ENCODE data around the gene MVD. TPM values are rescaled to one million over a fixed set of nuclear protein-coding genes. Genes with fewer than 3 reads are reported as not detected.

The MVD gene
- polyA plus RNA-seq, 1 donor (not counting 4 experiments of a cell fraction or from before 2014, with no cell fraction given) = 59.6 TPM

GRCh38 chr16:88697116-88697830, 34.4 kb upstream of the MVD start:
- no peak overlapping the region for H2AFZ ChIP-seq (ENCODE audit: control insufficient read depth, low read length)
- peaks cover 2 to 4% of the 10 kb centered on the region in 2 experiments for H3K36me3 ChIP-seq (ENCODE audit: control insufficient read depth in 2 of 2, extremely low read depth in 1 of 2, insufficient read depth in 2 of 2, low read length in 2 of 2)
- FAIRE-seq (no peak), DNase-seq (ENCODE audit: low read depth, low spot score) (no peak)
- H3K4me3 ChIP-seq (ENCODE audit: control insufficient read depth in 2 of 3, extremely low read depth in 1 of 3, insufficient read depth in 2 of 3, low read depth in 1 of 3, low read length in 3 of 3) = no peak overlapping the region
- no peak for TF ChIP-seq CTCF (optimal IDR thresholded peaks at IDR 0.05 in 1 of 3, IDR thresholded peaks at IDR 0.05 in 1 of 3, conservative IDR thresholded peaks at IDR 0.05 in 1 of 3; ENCODE audit: extremely low read depth in 1 of 3, insufficient read depth in 2 of 3, low read length in 3 of 3)
- no peak for TF ChIP-seq EZH2 (IDR thresholded peaks at IDR 0.05; ENCODE audit: low read length)
- no peaks in the 10 kb centered on the region for H3K4me1 ChIP-seq (ENCODE audit: control insufficient read depth, extremely low read depth, insufficient read depth, low read length)
- no peaks in the 10 kb centered on the region for H3K79me2 ChIP-seq (ENCODE audit: control insufficient read depth, insufficient read depth, low read length)
- H3K27ac ChIP-seq (ENCODE audit: control insufficient read depth, insufficient read depth, low read length) = no peak overlapping the region
- H3K9me1 ChIP-seq (ENCODE audit: control insufficient read depth, extremely low read depth, insufficient read depth, low read length) = no peaks in the 10 kb centered on the region
- dilution Hi-C loops (cut with MboI; ENCODE audit: extremely low pct_ligation_motif_present, low sequenced_read_pairs) = no loop called here
- H3K9ac ChIP-seq (ENCODE audit: control insufficient read depth, extremely low read depth, insufficient read depth, low read length) = no peak overlapping the region
- H3K4me2 ChIP-seq (ENCODE audit: control insufficient read depth, extremely low read depth, insufficient read depth, low read depth, low read length) = no peak overlapping the region
- peaks cover 26% of the 10 kb centered on the region for H3K27me3 ChIP-seq (ENCODE audit: control insufficient read depth, extremely low read depth, insufficient read depth, low read length)
- H4K20me1 ChIP-seq (ENCODE audit: control insufficient read depth, extremely low read depth, insufficient read depth, low read length) = no peaks in the 10 kb centered on the region
- H3K9me3 ChIP-seq (ENCODE audit: control insufficient read depth, low read depth, low read length) = no peaks in the 10 kb centered on the region

GRCh38 chr16:88696441-88696840, 33.5 kb upstream of the MVD start:
- Histone ChIP-seq H3K4me2 (ENCODE audit: control insufficient read depth, extremely low read depth, insufficient read depth, low read depth, low read length) (no peak overlapping the region), H3K36me3 (ENCODE audit: control insufficient read depth in 2 of 2, extremely low read depth in 1 of 2, insufficient read depth in 2 of 2, low read length in 2 of 2) (peaks cover 2 to 4% of the 10 kb centered on the region in 2 experiments), H3K4me3 (ENCODE audit: control insufficient read depth in 2 of 3, extremely low read depth in 1 of 3, insufficient read depth in 2 of 3, low read depth in 1 of 3, low read length in 3 of 3) (no peak overlapping the region), H3K27me3 (ENCODE audit: control insufficient read depth, extremely low read depth, insufficient read depth, low read length) (peaks cover 30% of the 10 kb centered on the region), H3K9me1 (ENCODE audit: control insufficient read depth, extremely low read depth, insufficient read depth, low read length) (no peaks in the 10 kb centered on the region), H3K9me3 (ENCODE audit: control insufficient read depth, low read depth, low read length) (no peaks in the 10 kb centered on the region), H4K20me1 (ENCODE audit: control insufficient read depth, extremely low read depth, insufficient read depth, low read length) (no peaks in the 10 kb centered on the region), H2AFZ (ENCODE audit: control insufficient read depth, low read length) (no peak overlapping the region), H3K27ac (ENCODE audit: control insufficient read depth, insufficient read depth, low read length) (no peak overlapping the region), H3K79me2 (ENCODE audit: control insufficient read depth, insufficient read depth, low read length) (no peaks in the 10 kb centered on the region), H3K4me1 (ENCODE audit: control insufficient read depth, extremely low read depth, insufficient read depth, low read length) (no peaks in the 10 kb centered on the region), H3K9ac (ENCODE audit: control insufficient read depth, extremely low read depth, insufficient read depth, low read length) (no peak overlapping the region)
- TF ChIP-seq CTCF (optimal IDR thresholded peaks at IDR 0.05 in 1 of 3, IDR thresholded peaks at IDR 0.05 in 1 of 3, conservative IDR thresholded peaks at IDR 0.05 in 1 of 3; ENCODE audit: extremely low read depth in 1 of 3, insufficient read depth in 2 of 3, low read length in 3 of 3) (no peak), EZH2 (IDR thresholded peaks at IDR 0.05; ENCODE audit: low read length) (no peak)
- dilution Hi-C loops (cut with MboI; ENCODE audit: extremely low pct_ligation_motif_present, low sequenced_read_pairs) = no loop called here
- FAIRE-seq = no peak
- no peak for DNase-seq (ENCODE audit: low read depth, low spot score)
